ENCODE results near the gene MAP3K6.

DNA sequence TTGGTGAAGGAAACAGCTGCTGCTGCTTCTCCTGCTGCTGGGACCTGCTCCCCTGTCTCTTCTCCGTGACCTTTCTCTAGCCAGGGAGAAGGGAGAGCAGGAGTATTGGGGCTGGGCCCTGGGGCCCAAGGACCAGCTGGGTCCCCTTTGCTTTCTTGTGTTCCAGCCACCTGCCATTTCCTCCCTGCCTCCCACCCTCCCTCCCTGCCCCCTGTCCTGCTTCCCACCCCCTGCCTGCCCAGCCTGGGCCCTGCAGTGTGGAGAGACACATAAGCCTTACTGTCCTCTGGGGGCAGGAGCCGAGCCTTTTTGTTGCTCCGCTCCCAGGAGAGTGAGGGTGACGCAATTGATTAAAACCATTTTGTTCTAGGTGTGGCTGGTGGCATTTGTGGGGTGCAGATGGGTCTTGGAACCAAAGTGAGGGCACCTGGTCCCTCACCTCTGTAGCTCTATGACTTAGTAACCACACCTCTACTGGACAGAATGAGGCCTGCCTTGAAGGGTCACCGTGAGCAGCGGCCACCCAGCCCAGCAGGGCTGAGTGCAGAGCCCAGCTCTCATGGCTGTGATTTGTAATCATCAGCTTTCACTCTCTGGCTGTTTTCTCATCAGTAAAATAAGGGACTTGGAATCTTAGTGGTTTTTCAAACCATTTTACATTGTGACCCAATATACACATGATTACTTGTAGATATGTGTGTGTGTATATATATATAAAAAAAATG lies 58.7 kb downstream of the MAP3K6 start:
- no peak for TF ChIP-seq CTCF (IDR thresholded peaks at IDR 0.05)
- TF ChIP-seq POLR2A (IDR thresholded peaks at IDR 0.05), result no peak

All from esophagus squamous epithelium (tissue), 4 donors.